Aorta (tissue), 5 donors: ENCODE measurements around the gene RPTOR. TPM values are rescaled to one million over a fixed set of nuclear protein-coding genes. Genes with fewer than 3 reads are reported as not detected.

Experiments used
- ATAC-seq: fragments of 200-7000 bp; cut with Tn5 transposase; one replicate; pipeline ENCODE4 v1.9.1; 2022; ENCODE audit warnings: moderate library complexity; ENCODE audit not compliant: low FRiP score
- DNase-seq, 2 donors: peaks; one replicate each; pipeline ENCODE4 v3.0.0-alpha.2; 2020
- H3K27ac ChIP-seq, 2 donors: one replicate each; pipeline ENCODE4 v1.5.1; 2013; ENCODE audit warnings: low read length in 2 of 2, mild to moderate bottlenecking in 2 of 2, moderate library complexity in 2 of 2, control low read depth in 1 of 2, inconsistent platforms in 1 of 2, low read depth in 1 of 2
- H3K27me3 ChIP-seq, 2 donors: one replicate each; pipeline ENCODE4 v1.6.1; 2013; ENCODE audit warnings: control low read depth in 1 of 2, low read length in 1 of 2, mild to moderate bottlenecking in 1 of 2, moderate library complexity in 1 of 2; ENCODE audit not compliant: insufficient read depth in 2 of 2, control insufficient read depth in 1 of 2
- H3K36me3 ChIP-seq, 2 donors: one replicate each; pipeline ENCODE4 v1.6.1; 2013; ENCODE audit warnings: control low read depth in 1 of 2, low read length in 1 of 2, mild to moderate bottlenecking in 1 of 2; ENCODE audit not compliant: insufficient read depth in 2 of 2, control insufficient read depth in 1 of 2
- H3K4me1 ChIP-seq, 2 donors: one replicate each; pipeline ENCODE4 v1.6.1; 2013; ENCODE audit warnings: low read length in 2 of 2, control low read depth in 1 of 2, mild to moderate bottlenecking in 1 of 2, moderate library complexity in 1 of 2; ENCODE audit not compliant: insufficient read depth in 2 of 2, control insufficient read depth in 1 of 2
- H3K4me3 ChIP-seq, 2 donors: one replicate each; pipeline ENCODE4 v1.5.1; 2013; ENCODE audit warnings: low read length in 2 of 2, control low read depth in 1 of 2, mild to moderate bottlenecking in 1 of 2
- H3K9me3 ChIP-seq: one replicate; pipeline ENCODE4 v1.6.1; 2013; ENCODE audit warnings: mild to moderate bottlenecking, low read length; ENCODE audit not compliant: control insufficient read depth
- WGBS, 2 donors: extraction: QIAGEN DNeasy Blood & Tissue Kit; methylation state at CpG; one replicate each; pipeline ENCODE4 v1.1.7; 2013; 5-methylcytosine and 5-hydroxymethylcytosine counted together
- intact Hi-C, 2 donors: fragments of 100-400 bp; cut with DNase I; formaldehyde crosslinking; loops; one replicate each; pipeline versions ENCODE4 v1.14.2 to v1.15.0; 2022
- polyA plus RNA-seq, 2 donors: library from polyadenylated mRNA; stranded (reverse); fragments of 200-250 nt; gene quantifications; one replicate each; pipeline ENCODE4 v1.2.3, GENCODE V29; 2013
- total RNA-seq, 2 donors: library from RNA; stranded (reverse); fragmentation: NEBNext Ultra II Directional; extraction: Animal tissue kit (Norgen Biotek cat#: 25700); gene quantifications; one replicate each; pipeline ENCODE4 v1.2.1, GENCODE V29; 2021
- donor health status: healthy with polysubstance abuse.
- donor health status: Bipolar disorder and iron deficiency.
- donor health status: DM: no; HTN: no; CAD: no.
- donor health status: DM: no; HTN: no; CAD: no.
- donor health status: DM: yes; HTN: yes; CAD: no.

Gene RPTOR
- total and polyA plus RNA-seq, 4 donors: 2.1 to 31.4 (median 18.6) TPM

DNA sequence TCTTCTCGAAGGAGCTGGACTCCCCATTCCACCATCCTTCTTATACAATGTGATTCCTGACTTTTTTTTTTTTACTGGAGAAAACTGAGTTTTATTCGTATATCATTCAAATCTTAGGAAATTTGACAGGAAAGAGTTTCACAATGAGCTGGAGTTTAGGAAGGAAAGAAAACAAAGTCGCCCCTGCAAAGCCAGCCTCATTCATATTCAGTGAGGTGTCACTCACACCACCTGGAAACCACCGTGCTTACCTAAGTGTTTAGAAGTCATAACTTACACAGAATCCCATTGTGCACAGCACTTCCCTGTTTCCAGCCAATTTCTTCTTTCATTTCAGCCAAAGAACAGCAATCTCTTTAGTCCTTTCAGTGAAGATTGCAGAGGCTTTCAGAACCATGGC lies 356.7 kb downstream of the RPTOR start:
- no peak overlapping the region for H3K4me3 ChIP-seq
- intact Hi-C loops: loop anchor here in 1 of 2 donors (5.0 kb wide), 1 partner anchor 76 kb away; no protein-coding TSS in a partner anchor
- no peaks in the 10 kb centered on the region for H3K9me3 ChIP-seq
- no peaks in the 10 kb centered on the region for H3K36me3 ChIP-seq
- no peak overlapping the region for H3K27ac ChIP-seq
- H3K4me1 ChIP-seq: no peaks in the 10 kb centered on the region
- H3K27me3 ChIP-seq: no peaks in the 10 kb centered on the region
- DNase-seq (no peak), ATAC-seq (no peak)
- whole genome bisulfite sequencing, 2 donors: 73 to 80% methylated on average over 4 of the region's 4 CpGs

DNA sequence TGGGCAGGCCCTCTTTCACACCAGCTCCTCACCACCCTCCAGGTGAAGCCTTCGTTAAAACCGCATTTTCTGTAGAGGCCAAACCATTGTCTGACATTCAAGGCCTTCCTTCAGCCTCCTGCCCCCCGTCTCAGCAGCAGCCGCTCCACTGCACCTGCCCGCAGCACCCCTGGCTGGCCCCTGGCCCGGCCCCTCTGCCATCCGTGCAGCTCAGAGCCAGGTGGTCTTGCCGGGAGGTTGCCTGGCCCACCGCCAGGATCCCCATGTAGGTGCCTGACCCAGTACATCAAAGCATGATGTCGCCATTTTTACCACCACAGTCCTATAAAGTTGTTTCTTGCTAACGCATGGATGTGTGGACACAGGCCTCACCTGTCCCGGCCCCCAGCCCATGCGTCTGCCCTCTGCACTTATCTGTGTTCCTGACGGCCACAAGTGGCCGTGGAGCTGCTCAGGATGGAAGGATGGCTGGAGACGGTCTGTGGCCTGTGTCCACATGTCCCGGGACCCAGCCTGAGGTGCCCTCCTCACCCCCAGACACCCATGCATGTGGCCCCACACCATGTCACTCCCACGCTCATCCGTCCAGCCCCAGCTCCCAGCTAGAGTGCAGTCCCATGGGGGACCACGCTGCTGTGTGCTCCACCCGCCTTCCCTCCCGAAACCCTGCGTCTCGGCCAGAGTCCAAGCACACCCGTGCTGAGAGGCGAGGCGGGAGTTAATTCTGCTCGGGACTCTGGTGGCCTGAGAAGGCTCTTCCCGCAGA lies 357.7 kb downstream of the RPTOR start:
- WGBS, 2 donors: 89 to 91% methylated on average over 29 of the region's 29 CpGs
- Histone ChIP-seq H3K4me1 (no peaks in the 10 kb centered on the region), H3K27ac (no peak overlapping the region), H3K36me3 (no peaks in the 10 kb centered on the region), H3K27me3 (no peaks in the 10 kb centered on the region), H3K4me3 (no peak overlapping the region), H3K9me3 (no peaks in the 10 kb centered on the region)
- DNase-seq (peak in 1 of 2 donors; percentile 29), ATAC-seq (no peak)
- intact Hi-C loops: loop anchor here in 1 of 2 donors (5.0 kb wide), 1 partner anchor 75 kb away; no protein-coding TSS in a partner anchor

DNA sequence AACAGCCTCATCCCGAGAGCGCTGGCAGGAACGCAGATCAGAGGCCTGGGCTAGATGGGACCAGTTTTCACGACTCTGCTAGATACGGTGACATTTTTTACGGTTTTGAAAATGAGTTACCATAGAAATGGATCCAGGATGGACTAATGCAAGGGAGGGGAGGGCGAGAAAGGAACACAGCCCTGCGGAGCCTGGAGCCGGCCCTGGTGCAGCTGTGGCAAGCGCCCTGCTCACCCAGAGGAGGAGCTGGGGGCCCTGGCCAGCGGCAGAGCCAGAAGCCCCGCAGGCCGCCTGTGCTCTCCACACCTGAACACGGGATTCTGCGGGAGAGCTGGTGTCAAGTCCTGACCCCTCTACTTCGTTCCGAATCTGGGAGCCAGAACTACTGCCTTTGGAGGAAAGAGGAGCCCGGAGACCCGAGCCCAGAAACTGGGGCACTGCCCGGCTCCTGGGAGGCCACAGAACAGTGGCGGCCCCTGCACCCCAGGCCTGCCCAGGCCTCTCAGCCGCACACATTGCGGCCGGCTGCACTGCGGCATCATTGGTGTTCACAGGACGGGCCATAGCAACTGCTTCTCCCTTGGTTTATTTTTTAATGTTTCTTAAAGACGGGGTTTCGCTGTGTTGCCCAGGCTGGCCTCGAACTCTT lies 358.4 kb downstream of the RPTOR start:
- no peaks in the 10 kb centered on the region for H3K4me1 ChIP-seq
- H3K27ac ChIP-seq: no peak overlapping the region
- peak in 1 of 2 donors; percentile 26 for DNase-seq
- WGBS, 2 donors: 95 to 96% methylated on average over 29 of the region's 29 CpGs
- ATAC-seq: no peak
- H3K9me3 ChIP-seq: no peaks in the 10 kb centered on the region
- H3K4me3 ChIP-seq: no peak overlapping the region
- intact Hi-C loops: loop anchor here in 1 of 2 donors (5.0 kb wide), 1 partner anchor 74 kb away; no protein-coding TSS in a partner anchor
- H3K36me3 ChIP-seq: no peaks in the 10 kb centered on the region
- no peaks in the 10 kb centered on the region for H3K27me3 ChIP-seq

DNA sequence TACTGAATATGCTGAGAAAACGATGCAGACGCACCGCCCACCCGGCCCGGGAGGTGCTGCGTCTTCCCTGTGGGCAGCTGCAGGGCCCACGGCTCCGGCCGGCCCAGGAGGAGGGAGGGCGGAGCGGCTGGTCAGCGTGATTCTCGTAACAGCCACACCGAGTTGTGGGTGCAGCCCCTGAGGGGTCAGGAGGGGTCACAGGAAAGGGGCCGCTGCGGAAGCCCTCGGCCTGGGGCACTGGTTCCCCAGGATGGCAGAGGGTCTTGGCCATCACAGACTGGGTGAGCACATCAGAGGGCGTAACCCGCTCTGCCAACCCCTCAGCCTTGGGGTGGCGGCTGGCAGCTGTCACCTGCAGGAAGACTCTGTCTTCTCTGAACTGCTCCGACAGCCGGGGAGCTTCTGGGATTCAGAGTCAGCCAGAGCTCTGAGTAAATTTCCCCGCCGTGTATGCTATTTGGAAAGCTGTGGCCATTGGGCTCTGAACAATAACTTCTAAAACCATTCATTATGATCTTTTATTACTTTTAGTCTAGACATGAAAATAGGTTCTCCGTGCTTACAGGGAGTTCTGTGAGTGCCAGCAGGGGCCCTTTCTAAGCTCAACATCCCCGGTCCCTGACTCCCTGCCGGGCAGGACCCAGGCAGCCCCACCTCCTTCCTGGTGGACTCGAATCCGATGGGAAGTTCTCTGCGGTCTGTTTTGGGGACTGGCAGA lies 359.6 kb downstream of the RPTOR start:
- intact Hi-C loops: loop anchor here in 1 of 2 donors (5.0 kb wide), 1 partner anchor 73 kb away; no protein-coding TSS in a partner anchor
- no peaks in the 10 kb centered on the region for H3K36me3 ChIP-seq
- H3K27me3 ChIP-seq: no peaks in the 10 kb centered on the region
- WGBS, 2 donors: 87 to 90% methylated on average over 27 to 30 of the region's 30 CpGs
- no peak for ATAC-seq
- H3K27ac ChIP-seq: no peak overlapping the region
- H3K9me3 ChIP-seq: no peaks in the 10 kb centered on the region
- no peaks in the 10 kb centered on the region for H3K4me1 ChIP-seq
- DNase-seq: peak in 1 of 2 donors; percentile 37
- no peak overlapping the region for H3K4me3 ChIP-seq

DNA sequence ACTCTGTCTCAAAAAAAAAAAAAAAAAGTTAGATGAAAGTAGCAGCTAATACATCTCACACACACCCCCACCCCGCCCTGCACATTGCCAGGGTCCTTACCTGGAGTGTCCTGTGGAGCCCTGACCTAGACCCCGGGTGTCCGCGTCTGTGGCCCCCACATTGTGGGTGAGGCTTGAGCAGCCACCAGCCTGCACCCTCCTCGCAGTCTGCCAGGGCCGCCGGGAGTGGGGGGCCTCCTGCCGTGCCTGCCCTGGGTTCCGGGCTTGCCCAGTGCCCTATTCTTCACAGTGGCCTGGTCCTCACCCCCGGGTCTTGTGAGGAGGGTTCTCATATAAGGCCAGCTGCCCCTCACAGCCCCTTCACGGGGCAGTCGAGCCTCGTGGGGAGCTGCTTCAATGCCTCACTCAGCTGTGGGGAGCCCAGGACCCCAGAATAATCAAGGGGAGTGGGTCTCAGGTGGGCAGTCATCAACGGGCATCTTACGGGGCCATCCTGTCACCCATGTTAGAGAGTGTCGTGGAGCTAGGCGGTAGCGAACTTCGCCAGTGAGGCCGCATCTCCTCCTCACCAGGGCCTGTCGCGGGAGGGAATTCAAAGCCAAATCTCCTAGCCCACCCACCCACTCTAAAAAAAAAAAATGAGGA lies 361.1 kb downstream of the RPTOR start:
- H3K4me3 ChIP-seq: no peak overlapping the region
- peaks cover 0 to 2% of the 10 kb centered on the region in 2 donors for H3K36me3 ChIP-seq
- DNase-seq: no peak
- no peaks in the 10 kb centered on the region for H3K27me3 ChIP-seq
- ATAC-seq: no peak
- H3K4me1 ChIP-seq: no peaks in the 10 kb centered on the region
- WGBS, 2 donors: 97% methylated on average over 22 of the region's 22 CpGs
- no peak overlapping the region for H3K27ac ChIP-seq
- no peaks in the 10 kb centered on the region for H3K9me3 ChIP-seq
- intact Hi-C loops: no loop called here

DNA sequence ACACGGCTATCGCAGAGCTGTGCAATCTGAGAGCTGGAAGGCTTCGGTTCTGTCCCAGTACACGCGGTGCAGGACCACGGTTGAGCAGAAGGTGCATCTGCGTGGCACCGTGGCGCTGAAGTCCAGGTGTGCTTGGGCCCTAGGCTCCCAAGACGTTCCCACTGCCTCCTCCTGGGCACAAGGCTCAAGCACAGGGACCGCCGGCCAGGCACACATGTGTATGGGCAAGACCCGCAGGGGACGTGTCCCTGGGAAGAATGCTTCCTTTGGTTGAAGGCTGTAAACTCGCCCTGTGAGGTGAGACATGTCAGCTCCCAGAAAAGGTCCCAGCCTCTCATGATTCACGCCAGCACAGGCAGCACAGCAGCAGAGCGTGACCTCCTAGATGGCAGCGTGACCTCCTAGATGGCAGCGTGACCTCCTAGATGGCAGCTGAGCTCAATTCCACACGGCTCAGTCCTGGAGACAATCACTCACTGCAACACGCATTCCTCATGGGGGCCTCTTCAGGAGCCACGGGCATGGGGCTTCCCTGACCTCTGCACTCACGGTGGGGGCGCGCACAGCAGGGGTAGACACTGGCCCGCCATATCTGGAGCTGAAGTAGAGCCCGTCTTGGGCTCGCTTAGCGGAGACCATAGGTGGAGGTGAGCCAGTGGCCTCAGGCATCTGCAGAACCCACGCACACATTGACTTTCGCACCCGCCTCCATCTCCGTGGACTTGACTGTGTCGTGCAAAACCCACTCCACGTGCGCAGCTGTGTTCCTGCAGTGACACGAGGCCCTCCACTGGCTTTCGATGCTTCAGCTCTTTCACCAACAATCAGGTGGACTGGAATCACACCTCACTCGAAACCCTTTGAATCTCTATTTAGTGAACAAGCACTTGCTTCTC lies 362.0 kb downstream of the RPTOR start:
- H3K27me3 ChIP-seq: no peaks in the 10 kb centered on the region
- intact Hi-C loops: no loop called here
- H3K27ac ChIP-seq: no peak overlapping the region
- no peaks in the 10 kb centered on the region for H3K4me1 ChIP-seq
- H3K36me3 ChIP-seq: peaks cover 0 to 2% of the 10 kb centered on the region in 2 donors
- 95% methylated on average over 39 of the region's 39 CpGs for WGBS, 2 donors
- ATAC-seq (peak; percentile 30), DNase-seq (no peak)
- no peak overlapping the region for H3K4me3 ChIP-seq
- H3K9me3 ChIP-seq: no peaks in the 10 kb centered on the region

DNA sequence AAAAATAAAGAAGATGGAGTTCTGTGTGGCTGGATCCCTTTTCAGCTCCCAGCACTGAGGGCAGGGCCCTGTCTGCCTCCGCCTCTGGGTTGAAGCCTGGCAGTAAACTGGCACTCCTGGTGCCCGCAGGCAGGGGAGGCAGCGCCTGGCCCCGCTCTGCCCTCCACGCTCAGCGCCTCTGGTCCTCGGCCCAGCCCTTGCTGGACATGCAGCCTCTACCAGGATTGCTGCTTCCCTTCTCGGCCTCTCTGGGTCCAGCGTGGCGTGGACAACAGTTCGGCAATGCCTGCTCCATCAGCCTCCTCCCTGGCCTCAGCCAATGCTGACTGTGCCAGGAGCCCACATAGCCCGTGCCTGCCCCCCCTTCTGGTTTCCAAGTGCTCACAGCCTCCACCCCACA lies 362.6 kb downstream of the RPTOR start:
- no peak for ATAC-seq
- Histone ChIP-seq H3K4me3 (no peak overlapping the region), H3K27ac (no peak overlapping the region), H3K4me1 (no peaks in the 10 kb centered on the region), H3K9me3 (no peaks in the 10 kb centered on the region), H3K36me3 (peaks cover 0 to 2% of the 10 kb centered on the region in 2 donors), H3K27me3 (no peaks in the 10 kb centered on the region)
- intact Hi-C loops: no loop called here
- no peak for DNase-seq
- WGBS, 2 donors: 93 to 95% methylated on average over 12 of the region's 12 CpGs
